ENCODE data around the gene INPP4A.

DNA sequence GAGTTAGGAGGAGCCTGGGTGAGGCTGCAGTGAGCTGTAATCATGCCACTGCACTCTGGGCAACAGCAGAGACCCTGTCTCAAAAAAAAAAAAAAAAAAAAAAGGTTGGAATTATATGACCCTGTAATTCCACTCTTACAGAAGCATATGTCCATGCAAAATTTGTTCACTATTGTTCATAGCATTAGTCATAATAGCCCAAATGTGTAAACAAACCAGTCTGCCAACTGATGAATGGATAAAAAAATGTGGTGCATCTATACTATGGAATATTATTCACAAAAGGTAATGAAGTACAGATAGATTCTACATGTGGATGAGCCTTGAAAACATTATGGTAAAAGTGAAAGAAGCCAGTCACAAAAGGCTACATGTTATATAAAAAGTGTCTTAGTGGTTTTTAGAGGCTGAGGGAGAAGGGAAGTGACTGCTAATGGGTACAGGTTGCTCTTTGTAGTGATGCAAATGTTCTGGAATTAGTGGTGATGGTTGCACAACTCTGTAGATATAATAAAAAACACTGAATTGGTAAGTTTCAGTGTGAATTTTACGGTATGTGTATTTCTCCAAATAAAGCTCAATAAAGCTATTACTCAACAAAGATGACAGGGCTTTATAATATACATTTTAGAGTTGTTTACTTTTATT is 154.2 kb downstream of the INPP4A start:
- TF ChIP-seq GABPA (IDR thresholded peaks at IDR 0.05; ENCODE audit: low read depth): no peak
- TF ChIP-seq, protein P1, sequence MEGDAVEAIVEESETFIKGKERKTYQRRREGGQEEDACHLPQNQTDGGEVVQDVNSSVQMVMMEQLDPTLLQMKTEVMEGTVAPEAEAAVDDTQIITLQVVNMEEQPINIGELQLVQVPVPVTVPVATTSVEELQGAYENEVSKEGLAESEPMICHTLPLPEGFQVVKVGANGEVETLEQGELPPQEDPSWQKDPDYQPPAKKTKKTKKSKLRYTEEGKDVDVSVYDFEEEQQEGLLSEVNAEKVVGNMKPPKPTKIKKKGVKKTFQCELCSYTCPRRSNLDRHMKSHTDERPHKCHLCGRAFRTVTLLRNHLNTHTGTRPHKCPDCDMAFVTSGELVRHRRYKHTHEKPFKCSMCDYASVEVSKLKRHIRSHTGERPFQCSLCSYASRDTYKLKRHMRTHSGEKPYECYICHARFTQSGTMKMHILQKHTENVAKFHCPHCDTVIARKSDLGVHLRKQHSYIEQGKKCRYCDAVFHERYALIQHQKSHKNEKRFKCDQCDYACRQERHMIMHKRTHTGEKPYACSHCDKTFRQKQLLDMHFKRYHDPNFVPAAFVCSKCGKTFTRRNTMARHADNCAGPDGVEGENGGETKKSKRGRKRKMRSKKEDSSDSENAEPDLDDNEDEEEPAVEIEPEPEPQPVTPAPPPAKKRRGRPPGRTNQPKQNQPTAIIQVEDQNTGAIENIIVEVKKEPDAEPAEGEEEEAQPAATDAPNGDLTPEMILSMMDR (IDR thresholded peaks at IDR 0.05; ENCODE audit: insufficient read depth, low read length): no peak

Data from HL-60 (cell line).